GM23338 (cell line): ENCODE data around the gene MAP3K7CL. TPM values are rescaled to one million over a fixed set of nuclear protein-coding genes. Genes with fewer than 3 reads are reported as not detected.

Experiments used
- ATAC-seq: fragments of 200-7000 bp; cut with Tn5 transposase; 3 replicates; pipeline ENCODE4 v1.9.1; 2020
- DNase-seq: peaks from one replicate; pipeline ENCODE4 v3.0.0-alpha.2; 2015; ENCODE audit warnings: low spot score
- H2AFZ ChIP-seq: fragments of 200-600 bp; sonication (generic); 2 replicates; pipeline ENCODE4 v1.8.0; 2016; ENCODE audit warnings: antibody characterized with exemption, mild to moderate bottlenecking, moderate library complexity
- H3F3A ChIP-seq: fragments of 200-600 bp; sonication (generic); replicated peaks from 2 replicates; pipeline ENCODE4 v1.8.0; 2017; ENCODE audit warnings: antibody characterized with exemption, mixed run types, low read depth
- H3K27ac ChIP-seq: fragments of 200-600 bp; sonication (generic); 2 replicates; pipeline ENCODE4 v1.6.1; 2016; ENCODE audit warnings: low read depth
- H3K27me3 ChIP-seq: fragments of 200-600 bp; sonication (generic); 2 replicates; pipeline ENCODE4 v1.8.0; 2016; ENCODE audit warnings: mild to moderate bottlenecking, mixed run types, moderate library complexity; ENCODE audit not compliant: insufficient read depth
- H3K36me3 ChIP-seq: fragments of 200-600 bp; sonication (generic); 2 replicates; pipeline ENCODE4 v1.8.0; 2016; ENCODE audit warnings: mild to moderate bottlenecking; ENCODE audit not compliant: insufficient read depth
- H3K4me1 ChIP-seq: fragments of 200-600 bp; sonication (generic); 2 replicates; pipeline ENCODE4 v1.8.0; 2016; ENCODE audit warnings: mild to moderate bottlenecking, moderate library complexity; ENCODE audit not compliant: insufficient read depth
- H3K4me2 ChIP-seq: fragments of 200-600 bp; sonication (generic); 2 replicates; pipeline ENCODE4 v1.7.1; 2017; ENCODE audit warnings: mixed run types
- H3K4me3 ChIP-seq: fragments of 200-600 bp; sonication (generic); 2 replicates; pipeline ENCODE4 v1.6.1; 2016; ENCODE audit warnings: mixed run types
- H3K79me2 ChIP-seq: fragments of 200-600 bp; sonication (generic); replicated peaks from 2 replicates; pipeline ENCODE4 v1.8.0; 2017; ENCODE audit warnings: mild to moderate bottlenecking; ENCODE audit not compliant: insufficient read depth
- H3K9me2 ChIP-seq: fragments of 200-600 bp; sonication (generic); 2 replicates; pipeline ENCODE4 v1.8.0; 2017; ENCODE audit not compliant: insufficient read depth
- H4K20me1 ChIP-seq: fragments of 200-600 bp; sonication (generic); replicated peaks from 2 replicates; pipeline ENCODE4 v1.8.0; 2017; ENCODE audit warnings: mild to moderate bottlenecking; ENCODE audit not compliant: insufficient read depth
- H3K27ac Mint-ChIP-seq: 2 replicates; pipeline ENCODE4 v1.8.0; 2020; ENCODE audit warnings: inconsistent platforms, mild to moderate bottlenecking, moderate library complexity, mixed read lengths
- H3K27me3 Mint-ChIP-seq: 3 replicates; pipeline ENCODE4 v1.8.0; 2022; ENCODE audit warnings: low read depth, mild to moderate bottlenecking, moderate library complexity, mixed read lengths, inconsistent platforms; ENCODE audit not compliant: insufficient read depth, poor library complexity
- H3K36me3 Mint-ChIP-seq: 3 replicates; pipeline ENCODE4 v1.8.0; 2021; ENCODE audit warnings: low read depth, mild to moderate bottlenecking, inconsistent platforms, moderate library complexity, mixed read lengths
- H3K4me1 Mint-ChIP-seq: 3 replicates; pipeline ENCODE4 v1.8.0; 2020; ENCODE audit warnings: mild to moderate bottlenecking, inconsistent platforms, mixed read lengths
- H3K4me3 Mint-ChIP-seq: 3 replicates; pipeline ENCODE4 v1.8.0; 2021; ENCODE audit warnings: moderate library complexity, mild to moderate bottlenecking, inconsistent platforms, mixed read lengths
- H3K9me3 Mint-ChIP-seq: 3 replicates; pipeline ENCODE4 v1.8.0; 2020; ENCODE audit warnings: moderate library complexity, mild to moderate bottlenecking, inconsistent platforms, mixed read lengths
- CREB1 ChIP-seq: fragments of 250-450 bp; sonication (Bioruptor Pico); IDR thresholded peaks from 2 replicates; pipeline ENCODE4 v1.5.0; 2020; ENCODE audit warnings: low read depth, mild to moderate bottlenecking, moderate library complexity
- CTCF ChIP-seq, 2 experiments: fragments of 200-600 bp in 1 of 2; sonication (generic) in 1 of 2; conservative IDR thresholded peaks; 2 replicates each; pipeline versions ENCODE4 v1.5.1 to v1.6.1; 2016 to 2017; ENCODE audit warnings: antibody characterized with exemption in 2 of 2, low read depth in 2 of 2, mild to moderate bottlenecking in 2 of 2, moderate library complexity in 1 of 2
- ETS1 ChIP-seq: IDR thresholded peaks from 2 replicates; pipeline ENCODE4 v1.6.1; 2016; ENCODE audit warnings: antibody characterized with exemption
- EZH2 ChIP-seq: fragments of 200-600 bp; sonication (generic); IDR thresholded peaks from one replicate; pipeline ENCODE4 v1.8.0; 2017; ENCODE audit warnings: antibody characterized with exemption, mild to moderate bottlenecking, low read depth; ENCODE audit not compliant: unreplicated experiment
- EZH2phosphoT487 ChIP-seq: fragments of 200-600 bp; sonication (generic); IDR thresholded peaks from one replicate; pipeline ENCODE4 v1.8.1; 2018; ENCODE audit warnings: antibody characterized with exemption; ENCODE audit not compliant: unreplicated experiment
- JUNB ChIP-seq: IDR thresholded peaks from one replicate; pipeline ENCODE4 v1.6.1; 2016; ENCODE audit warnings: antibody characterized with exemption; ENCODE audit not compliant: unreplicated experiment
- NANOG ChIP-seq: IDR thresholded peaks from 2 replicates; pipeline ENCODE4 v1.6.1; 2016; ENCODE audit warnings: antibody characterized with exemption, borderline replicate concordance
- POLR2AphosphoS5 ChIP-seq: IDR thresholded peaks from 2 replicates; pipeline ENCODE4 v1.6.1; 2016; ENCODE audit warnings: antibody characterized with exemption, low read depth
- REST ChIP-seq: IDR thresholded peaks from one replicate; pipeline ENCODE4 v1.6.1; 2018; ENCODE audit warnings: antibody characterized with exemption; ENCODE audit not compliant: unreplicated experiment
- STAT1 ChIP-seq: IDR thresholded peaks from one replicate; pipeline ENCODE4 v1.6.1; 2016; ENCODE audit warnings: antibody characterized with exemption; ENCODE audit not compliant: unreplicated experiment
- ZNF114 ChIP-seq: fragments of 250-450 bp; sonication (Bioruptor Pico); IDR thresholded peaks from 2 replicates; pipeline ENCODE4 v1.5.0; 2020; ENCODE audit warnings: mild to moderate bottlenecking, moderate library complexity
- ZNF462 ChIP-seq: fragments of 250-450 bp; sonication (Bioruptor Pico); IDR thresholded peaks from 2 replicates; pipeline ENCODE4 v1.5.0; 2020; ENCODE audit warnings: mild to moderate bottlenecking, moderate library complexity
- long read RNA-seq: library from polyadenylated mRNA; unstranded; transcript quantifications from one replicate; pipeline ENCODE4 v2.0.0, GENCODE V29; 2020; ENCODE audit not compliant: unreplicated experiment
- polyA plus RNA-seq: library from polyadenylated mRNA; unstranded; fragments of >200 nt; fragmentation: Nextera tagmentation; extraction: Ambion mirVana; gene quantifications from 2 replicates; pipeline ENCODE4 v1.2.1, GENCODE V29; 2016
- total RNA-seq: library from RNA; depleted of rRNA; stranded (reverse); fragments of >200 nt; shearing (Covaris generic); gene quantifications from 2 replicates; pipeline ENCODE4 v1.2.3, GENCODE V29; 2014; rRNA removed

The MAP3K7CL gene
- total RNA-seq (1.2 and 3.6 TPM in 2 replicates), polyA plus RNA-seq (2.0 and 2.4 TPM in 2 replicates)
- long read RNA-seq: 0 reads

GRCh38 chr21:29130270-29130969 lies at the start of gene MAP3K7CL:
TSS of gene MAP3K7CL (plus strand) at chr21:29130644. CDS start at chr21:29133345, 2,701 bp downstream.
- H3K27me3 Mint-ChIP-seq: peaks cover 8% of the 10 kb centered on the region
- H3K4me3 Mint-ChIP-seq: no peak within 1 kb of the TSS
- Histone ChIP-seq H3K9me2 (no peaks in the 10 kb centered on the region), H3K4me1 (no peaks in the 10 kb centered on the region), H3K27ac (no peak within 1 kb of the TSS), H3F3A (no peaks in the 10 kb centered on the region), H3K36me3 (no peaks in the 10 kb centered on the region), H3K79me2 (no peaks in the 10 kb centered on the region), H3K27me3 (no peaks in the 10 kb centered on the region), H3K4me2 (no peak within 1 kb of the TSS), H2AFZ (no peak within 1 kb of the TSS), H4K20me1 (no peaks in the 10 kb centered on the region), H3K4me3 (no peak within 1 kb of the TSS)
- TF ChIP-seq JUNB: no peak
- no peak for TF ChIP-seq ZNF114 (CRISPR knock-in tag)
- TF ChIP-seq NANOG: no peak
- no peak for TF ChIP-seq EZH2phosphoT487
- no peak for TF ChIP-seq CTCF (conservative IDR thresholded peaks at IDR 0.05; ENCODE audit: low read depth in 2 of 2)
- no peak for TF ChIP-seq STAT1
- TF ChIP-seq ETS1: no peak
- TF ChIP-seq ZNF462 (CRISPR knock-in tag): no peak
- no peak for TF ChIP-seq REST
- no peak for TF ChIP-seq POLR2AphosphoS5
- TF ChIP-seq CREB1 (CRISPR knock-in tag): no peak
- TF ChIP-seq EZH2: no peak
- peaks cover 3% of the 10 kb centered on the region; the same call in 1 of the 3 replicates for H3K9me3 Mint-ChIP-seq
- ATAC-seq (no peak), DNase-seq (no peak)
- no peaks in the 10 kb centered on the region for H3K36me3 Mint-ChIP-seq
- no peak within 1 kb of the TSS for H3K27ac Mint-ChIP-seq
- H3K4me1 Mint-ChIP-seq: peaks cover 5% of the 10 kb centered on the region; the same call in 1 of the 3 replicates
